Ovary (tissue), 9 donors: ENCODE measurements around the gene EMP2. TPM values are rescaled to one million over a fixed set of nuclear protein-coding genes. Genes with fewer than 3 reads are reported as not detected.
A peak's percentile ranks its signal among the peaks of the same experiment; 100 is the strongest.

Experiments used
- DNase-seq, 5 donors: peaks; one replicate each; pipeline ENCODE4 v3.0.0-alpha.2; 2019 to 2020
- H3K27ac ChIP-seq, 2 donors: fragments of 200-600 bp; one replicate each; pipeline versions ENCODE4 v1.5.1 to v1.8.0; 2019 to 2022
- H3K27me3 ChIP-seq: fragments of 200-600 bp; one replicate; pipeline ENCODE4 v1.8.0; 2022
- H3K36me3 ChIP-seq: fragments of 200-600 bp; sonication (generic); one replicate; pipeline ENCODE4 v1.5.1; 2019
- H3K4me1 ChIP-seq: one replicate; pipeline ENCODE4 v1.8.1; 2013; ENCODE audit warnings: mild to moderate bottlenecking, moderate library complexity; ENCODE audit not compliant: insufficient read depth
- H3K4me3 ChIP-seq: fragments of 200-600 bp; sonication (generic); one replicate; pipeline ENCODE4 v1.5.1; 2017
- H3K9me3 ChIP-seq, 2 donors: fragments of 200-600 bp in 1 of 2; sonication (generic) in 1 of 2; one replicate each; pipeline versions ENCODE4 v1.5.1 to v1.8.1; 2013 to 2019; ENCODE audit warnings: mild to moderate bottlenecking in 1 of 2, moderate library complexity in 1 of 2
- EP300 ChIP-seq: sonication (generic); formaldehyde crosslinking; IDR thresholded peaks from one replicate; pipeline ENCODE4 v1.6.1; 2017; ENCODE audit warnings: antibody characterized with exemption
- POLR2A ChIP-seq: fragments of 450-650 bp; IDR thresholded peaks from one replicate; pipeline ENCODE4 v1.6.1; 2017; ENCODE audit warnings: antibody characterized with exemption, mild to moderate bottlenecking, moderate library complexity
- WGBS, 3 donors: extraction: QIAGEN DNeasy Blood & Tissue Kit in 1 of 3; methylation state at CpG; one replicate each; pipeline versions ENCODE4 v1.1.5 to v1.1.7; 2013 to 2017; 5-methylcytosine and 5-hydroxymethylcytosine counted together
- intact Hi-C, 4 donors: fragments of 100-400 bp; cut with DNase I; formaldehyde crosslinking; loops; one replicate each; pipeline versions ENCODE4 v1.11.0 to v1.15.1; 2022 to 2023
- polyA plus RNA-seq, 2 donors: library from polyadenylated mRNA; stranded (reverse); fragments of 200-250 nt in 1 of 2; fragments of 350-450 nt in 1 of 2; fragmentation: Illumina TruSeq in 1 of 2; extraction: RNeasy Lipid Tissue Mini Kit (QIAGEN cat#74804) in 1 of 2; gene quantifications; one replicate each; pipeline ENCODE4 v1.2.3, GENCODE V29; 2013 to 2014
- total RNA-seq, 7 donors: library from RNA; depleted of rRNA in 2 of 7; stranded (reverse); fragments of >200 nt in 2 of 7; fragmentation: NEBNext Ultra II Directional in 3 of 7; extraction: Animal tissue kit (Norgen Biotek cat#: 25700) in 3 of 7; gene quantifications; one replicate each; pipeline versions ENCODE4 v1.1.0 to v1.2.4, GENCODE V29; 2016 to 2023
- TF ChIP-seq, protein P1 (sequence below), 3 donors: fragments of 450-650 bp in 2 of 3; fragments of 200-600 bp in 1 of 3; IDR thresholded peaks; one replicate each; pipeline versions ENCODE4 v1.5.1 to v1.8.0; 2016 to 2022; ENCODE audit warnings: antibody characterized with exemption in 3 of 3, mild to moderate bottlenecking in 1 of 3
- donor health status: DM: no; HTN: no; CAD: no; lungs with moderate emphysema.
- donor health status: DM: no; HTN: no; CAD: no.
- donor health status: Bipolar disorder and iron deficiency.
- donor health status: DM: yes; HTN: yes; CAD: no.
- donor health status: DM: no; HTN: no; CAD: no.
- donor health status: DM: yes; HTN: yes; CAD: no.

EMP2 gene
- total and polyA plus RNA-seq, 9 donors = 38.9 to 114 (median 83.0) TPM

DNA sequence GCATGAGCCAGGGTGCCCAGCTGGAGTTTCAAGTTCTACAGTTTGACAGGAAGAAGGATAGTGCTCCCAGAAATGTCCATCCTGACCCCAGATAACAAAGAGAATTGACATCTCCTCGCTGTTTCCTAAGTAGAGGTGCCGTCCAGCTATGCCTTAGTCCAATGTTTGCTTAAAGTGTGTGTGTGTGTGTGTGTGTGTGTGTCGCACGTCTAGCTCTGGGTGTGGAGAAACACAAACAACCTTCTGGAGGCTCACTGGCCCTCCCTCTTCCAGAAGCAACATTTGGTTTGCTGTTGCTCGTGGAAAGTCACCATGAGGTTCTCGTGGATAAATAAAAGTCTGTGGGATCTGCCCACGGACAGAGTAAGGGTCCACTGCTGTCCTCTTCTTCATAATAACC is 22.1 kb downstream of the EMP2 start:
- DNase-seq = no peak
- H3K4me1 ChIP-seq = peaks cover 13% of the 10 kb centered on the region
- H3K36me3 ChIP-seq = no peaks in the 10 kb centered on the region
- H3K27ac ChIP-seq = peak overlapping the region; percentile 51 to 74
- no peak overlapping the region for H3K4me3 ChIP-seq
- H3K9me3 ChIP-seq = no peaks in the 10 kb centered on the region
- TF ChIP-seq POLR2A (no peak), EP300 (no peak)
- TF ChIP-seq, protein P1, sequence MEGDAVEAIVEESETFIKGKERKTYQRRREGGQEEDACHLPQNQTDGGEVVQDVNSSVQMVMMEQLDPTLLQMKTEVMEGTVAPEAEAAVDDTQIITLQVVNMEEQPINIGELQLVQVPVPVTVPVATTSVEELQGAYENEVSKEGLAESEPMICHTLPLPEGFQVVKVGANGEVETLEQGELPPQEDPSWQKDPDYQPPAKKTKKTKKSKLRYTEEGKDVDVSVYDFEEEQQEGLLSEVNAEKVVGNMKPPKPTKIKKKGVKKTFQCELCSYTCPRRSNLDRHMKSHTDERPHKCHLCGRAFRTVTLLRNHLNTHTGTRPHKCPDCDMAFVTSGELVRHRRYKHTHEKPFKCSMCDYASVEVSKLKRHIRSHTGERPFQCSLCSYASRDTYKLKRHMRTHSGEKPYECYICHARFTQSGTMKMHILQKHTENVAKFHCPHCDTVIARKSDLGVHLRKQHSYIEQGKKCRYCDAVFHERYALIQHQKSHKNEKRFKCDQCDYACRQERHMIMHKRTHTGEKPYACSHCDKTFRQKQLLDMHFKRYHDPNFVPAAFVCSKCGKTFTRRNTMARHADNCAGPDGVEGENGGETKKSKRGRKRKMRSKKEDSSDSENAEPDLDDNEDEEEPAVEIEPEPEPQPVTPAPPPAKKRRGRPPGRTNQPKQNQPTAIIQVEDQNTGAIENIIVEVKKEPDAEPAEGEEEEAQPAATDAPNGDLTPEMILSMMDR (IDR thresholded peaks at IDR 0.05) = no peak
- 32 to 42% (median 35%) methylated on average over 7 of the region's 7 CpGs for WGBS, 3 donors
- intact Hi-C loops = no loop called here
- H3K27me3 ChIP-seq = no peaks in the 10 kb centered on the region

DNA sequence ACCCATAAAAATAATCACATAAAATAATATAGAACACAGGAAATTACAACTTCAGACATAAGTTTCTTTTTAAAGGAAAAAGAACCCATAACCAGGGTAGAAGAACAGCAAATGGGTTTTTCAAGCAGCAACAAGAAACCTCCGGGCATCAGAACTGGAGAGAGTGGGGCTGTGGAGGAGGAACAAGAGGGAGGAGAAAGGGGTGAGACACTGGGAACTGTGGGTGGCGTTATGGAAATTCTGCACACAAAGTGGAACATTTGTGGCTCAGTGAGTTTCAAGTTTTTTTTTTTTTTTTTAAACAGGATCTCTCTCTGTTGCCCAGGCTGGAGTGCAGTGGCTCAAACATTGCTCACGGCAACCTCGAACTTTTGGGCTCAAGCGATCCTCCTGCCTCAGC is 22.6 kb downstream of the EMP2 start:
- Histone ChIP-seq H3K4me3 (no peak overlapping the region), H3K4me1 (peaks cover 13% of the 10 kb centered on the region), H3K36me3 (no peaks in the 10 kb centered on the region), H3K27ac (no peak overlapping the region), H3K9me3 (no peaks in the 10 kb centered on the region), H3K27me3 (no peaks in the 10 kb centered on the region)
- TF ChIP-seq EP300 (no peak), POLR2A (no peak)
- TF ChIP-seq, protein P1 (IDR thresholded peaks at IDR 0.05) = no peak
- intact Hi-C loops = no loop called here
- no peak for DNase-seq
- WGBS, 3 donors = 86 to 93% (median 87%) methylated on average over 5 of the region's 5 CpGs

DNA sequence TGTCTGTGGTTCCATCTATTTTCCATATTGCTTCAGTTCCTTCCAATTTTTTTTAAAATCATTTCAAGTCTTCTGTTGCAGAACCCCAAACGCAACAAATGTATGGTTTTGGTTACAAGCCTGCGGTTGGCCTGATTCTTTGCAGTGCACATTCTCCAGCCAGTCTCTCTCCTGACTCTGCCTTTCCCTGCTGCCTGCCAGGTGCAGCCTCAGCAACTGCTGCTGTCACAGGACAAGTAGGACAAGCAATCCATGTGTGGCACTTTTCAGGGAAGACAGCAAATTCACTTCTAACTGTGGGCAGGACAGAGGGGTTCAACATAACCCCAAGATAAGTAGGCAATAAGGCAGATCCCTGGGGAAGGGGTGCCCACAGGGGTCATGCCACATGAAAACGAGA is 24.2 kb downstream of the EMP2 start:
- Histone ChIP-seq H3K27ac (no peak overlapping the region), H3K4me1 (peaks cover 13% of the 10 kb centered on the region), H3K4me3 (no peak overlapping the region), H3K36me3 (no peaks in the 10 kb centered on the region), H3K27me3 (no peaks in the 10 kb centered on the region), H3K9me3 (no peaks in the 10 kb centered on the region)
- TF ChIP-seq EP300 (no peak), POLR2A (no peak)
- TF ChIP-seq, protein P1 (IDR thresholded peaks at IDR 0.05) = no peak
- intact Hi-C loops = no loop called here
- WGBS, 3 donors = 95 to 100% (median 96%) methylated on average over 3 of the region's 3 CpGs
- DNase-seq = no peak

DNA sequence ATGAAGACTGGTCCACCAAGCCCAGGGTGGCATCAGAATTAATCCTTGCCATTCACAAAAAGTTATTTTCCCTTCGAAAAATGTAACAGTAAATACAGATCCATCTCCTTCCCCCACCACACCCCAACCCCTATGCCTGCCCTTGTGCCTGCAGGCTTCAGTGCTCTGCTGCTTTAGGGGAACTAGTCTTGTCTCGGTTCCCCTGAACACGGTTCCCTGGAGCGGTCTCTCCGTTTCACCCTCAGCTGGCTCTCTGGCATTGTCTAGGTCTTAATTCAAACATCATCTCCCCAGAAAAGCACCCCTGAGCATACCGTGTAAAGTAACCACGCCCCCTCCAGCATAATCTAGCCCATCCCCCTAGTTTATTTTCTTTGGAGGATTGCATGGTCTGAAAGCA is 25.8 kb downstream of the EMP2 start:
- no peak overlapping the region for H3K4me3 ChIP-seq
- TF ChIP-seq POLR2A = no peak
- TF ChIP-seq, protein P1 (IDR thresholded peaks at IDR 0.05) = no peak
- TF ChIP-seq EP300 = no peak
- no peaks in the 10 kb centered on the region for H3K27me3 ChIP-seq
- H3K9me3 ChIP-seq = no peaks in the 10 kb centered on the region
- DNase-seq = no peak
- no peaks in the 10 kb centered on the region for H3K36me3 ChIP-seq
- intact Hi-C loops = no loop called here
- H3K27ac ChIP-seq = no peak overlapping the region
- peaks cover 12% of the 10 kb centered on the region for H3K4me1 ChIP-seq
- 88 to 93% (median 89%) methylated on average over 7 of the region's 7 CpGs for WGBS, 3 donors

DNA sequence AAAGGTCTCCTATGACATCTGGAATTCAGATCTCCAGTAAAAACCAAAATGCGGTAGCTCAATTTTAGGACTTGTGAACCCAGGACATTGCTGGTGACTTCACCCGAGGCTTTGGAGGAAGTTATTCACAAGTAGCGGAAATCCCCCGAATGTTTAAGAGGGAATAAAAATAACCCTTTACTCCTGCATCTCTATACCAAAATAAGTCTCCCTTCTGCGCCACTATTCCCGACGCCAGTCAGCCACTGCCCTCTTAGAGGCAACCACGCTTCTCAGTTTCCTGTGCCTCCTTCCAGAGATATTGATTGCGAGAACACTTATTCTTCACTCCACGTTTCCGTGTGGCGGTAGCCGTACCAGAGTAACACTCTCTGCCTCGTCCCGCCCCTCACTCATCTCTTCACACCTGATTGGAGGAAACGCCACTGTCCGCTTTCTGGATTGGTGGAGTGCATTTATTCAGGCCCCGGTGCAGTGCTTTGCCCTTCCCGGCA is 27.4 kb downstream of the EMP2 start:
- Histone ChIP-seq H3K4me3 (no peak overlapping the region), H3K36me3 (no peaks in the 10 kb centered on the region), H3K4me1 (peaks cover 3% of the 10 kb centered on the region), H3K27me3 (no peaks in the 10 kb centered on the region), H3K27ac (no peak overlapping the region), H3K9me3 (no peaks in the 10 kb centered on the region)
- TF ChIP-seq EP300 = no peak
- TF ChIP-seq, protein P1 (IDR thresholded peaks at IDR 0.05) = no peak
- no peak for TF ChIP-seq POLR2A
- no peak for DNase-seq
- WGBS, 3 donors = 88 to 90% (median 89%) methylated on average over 19 of the region's 19 CpGs
- intact Hi-C loops = no loop called here
